ENCODE measurements around the gene TUFT1.

Gene TUFT1

DNA sequence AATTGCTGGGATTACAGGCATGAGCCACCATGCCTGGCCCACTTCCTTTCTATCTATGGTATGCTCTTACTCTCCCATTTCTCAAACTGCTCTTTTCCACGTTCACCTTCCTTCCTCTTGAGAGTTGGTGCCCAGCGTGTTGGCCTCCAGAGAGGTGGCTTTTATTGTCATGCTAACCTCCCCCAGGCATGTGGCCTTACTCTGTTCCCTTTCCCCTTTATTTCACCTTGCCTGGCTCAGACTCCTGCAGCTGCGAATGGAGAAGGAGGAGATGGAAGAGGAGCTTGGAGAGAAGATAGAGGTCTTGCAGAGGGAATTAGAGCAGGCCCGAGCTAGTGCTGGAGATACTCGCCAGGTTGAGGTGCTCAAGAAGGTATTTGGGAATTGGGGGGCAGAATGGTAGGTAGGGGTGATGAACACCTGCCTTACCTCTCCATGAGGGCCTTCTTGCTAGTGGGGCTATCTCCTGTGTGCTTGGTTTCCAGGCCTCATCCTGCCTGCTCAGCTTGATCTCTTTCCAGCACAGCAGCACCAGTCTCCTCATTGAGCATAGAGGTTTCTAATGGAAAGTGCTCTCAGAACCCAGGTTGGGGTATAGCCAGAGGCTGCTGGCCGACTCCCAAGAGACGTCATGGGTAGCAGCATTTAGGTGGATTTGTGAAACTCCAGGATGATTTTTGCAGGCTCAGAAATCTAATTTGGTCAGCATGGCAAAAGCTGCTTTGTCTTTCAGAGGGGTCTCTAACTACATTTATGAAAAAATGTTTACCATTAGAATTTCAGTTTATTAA lies 13.2 kb upstream of the TUFT1 start:
- TF ChIP-seq TCF12 (IDR thresholded peaks at IDR 0.05; ENCODE audit: low read depth) (no peak), CREB1 (IDR thresholded peaks at IDR 0.05; ENCODE audit: low read depth) (no peak), NFIC (IDR thresholded peaks at IDR 0.05) (no peak)
- TF ChIP-seq, protein P1, sequence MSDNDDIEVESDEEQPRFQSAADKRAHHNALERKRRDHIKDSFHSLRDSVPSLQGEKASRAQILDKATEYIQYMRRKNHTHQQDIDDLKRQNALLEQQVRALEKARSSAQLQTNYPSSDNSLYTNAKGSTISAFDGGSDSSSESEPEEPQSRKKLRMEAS (IDR thresholded peaks at IDR 0.05): no peak

DNA sequence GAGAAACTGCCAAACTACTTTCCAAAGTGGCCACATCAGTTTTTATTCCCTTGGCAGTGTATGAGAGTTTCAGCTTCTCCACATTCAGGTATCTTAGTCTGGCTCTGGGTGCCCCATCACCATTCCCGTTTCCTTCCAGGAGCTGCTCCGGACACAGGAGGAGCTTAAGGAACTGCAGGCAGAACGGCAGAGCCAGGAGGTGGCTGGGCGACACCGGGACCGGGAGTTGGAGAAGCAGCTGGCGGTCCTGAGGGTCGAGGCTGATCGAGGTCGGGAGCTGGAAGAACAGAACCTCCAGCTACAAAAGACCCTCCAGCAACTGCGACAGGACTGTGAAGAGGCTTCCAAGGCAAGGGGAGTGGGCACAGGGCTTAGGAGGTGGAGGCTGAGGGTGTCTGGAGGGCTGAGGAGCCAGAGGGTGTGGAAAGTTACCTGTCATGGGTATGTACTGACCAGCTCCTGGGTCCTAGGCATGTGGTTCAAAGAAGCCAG lies 10.9 kb upstream of the TUFT1 start:
- TF ChIP-seq TCF12 (IDR thresholded peaks at IDR 0.05; ENCODE audit: low read depth) (no peak), CREB1 (IDR thresholded peaks at IDR 0.05; ENCODE audit: low read depth) (no peak), TEAD4 (IDR thresholded peaks at IDR 0.05) (no peak), FOXM1 (IDR thresholded peaks at IDR 0.05; ENCODE audit: borderline replicate concordance, low read depth) (no peak), TAF1 (IDR thresholded peaks at IDR 0.05; ENCODE audit: low read depth) (no peak), CEBPB (IDR thresholded peaks at IDR 0.05) (no peak), EP300 (IDR thresholded peaks at IDR 0.05; ENCODE audit: borderline replicate concordance) (no peak), YY1 (IDR thresholded peaks at IDR 0.05; ENCODE audit: low read depth) (no peak), NFIC (IDR thresholded peaks at IDR 0.05) (no peak), ZBTB7A (IDR thresholded peaks at IDR 0.05; ENCODE audit: low read depth) (no peak), RAD21 (IDR thresholded peaks at IDR 0.05; ENCODE audit: low read depth) (no peak), EGR1 (IDR thresholded peaks at IDR 0.05) (no peak)
- TF ChIP-seq, protein P1 (IDR thresholded peaks at IDR 0.05): no peak
- TF ChIP-seq, protein P2, sequence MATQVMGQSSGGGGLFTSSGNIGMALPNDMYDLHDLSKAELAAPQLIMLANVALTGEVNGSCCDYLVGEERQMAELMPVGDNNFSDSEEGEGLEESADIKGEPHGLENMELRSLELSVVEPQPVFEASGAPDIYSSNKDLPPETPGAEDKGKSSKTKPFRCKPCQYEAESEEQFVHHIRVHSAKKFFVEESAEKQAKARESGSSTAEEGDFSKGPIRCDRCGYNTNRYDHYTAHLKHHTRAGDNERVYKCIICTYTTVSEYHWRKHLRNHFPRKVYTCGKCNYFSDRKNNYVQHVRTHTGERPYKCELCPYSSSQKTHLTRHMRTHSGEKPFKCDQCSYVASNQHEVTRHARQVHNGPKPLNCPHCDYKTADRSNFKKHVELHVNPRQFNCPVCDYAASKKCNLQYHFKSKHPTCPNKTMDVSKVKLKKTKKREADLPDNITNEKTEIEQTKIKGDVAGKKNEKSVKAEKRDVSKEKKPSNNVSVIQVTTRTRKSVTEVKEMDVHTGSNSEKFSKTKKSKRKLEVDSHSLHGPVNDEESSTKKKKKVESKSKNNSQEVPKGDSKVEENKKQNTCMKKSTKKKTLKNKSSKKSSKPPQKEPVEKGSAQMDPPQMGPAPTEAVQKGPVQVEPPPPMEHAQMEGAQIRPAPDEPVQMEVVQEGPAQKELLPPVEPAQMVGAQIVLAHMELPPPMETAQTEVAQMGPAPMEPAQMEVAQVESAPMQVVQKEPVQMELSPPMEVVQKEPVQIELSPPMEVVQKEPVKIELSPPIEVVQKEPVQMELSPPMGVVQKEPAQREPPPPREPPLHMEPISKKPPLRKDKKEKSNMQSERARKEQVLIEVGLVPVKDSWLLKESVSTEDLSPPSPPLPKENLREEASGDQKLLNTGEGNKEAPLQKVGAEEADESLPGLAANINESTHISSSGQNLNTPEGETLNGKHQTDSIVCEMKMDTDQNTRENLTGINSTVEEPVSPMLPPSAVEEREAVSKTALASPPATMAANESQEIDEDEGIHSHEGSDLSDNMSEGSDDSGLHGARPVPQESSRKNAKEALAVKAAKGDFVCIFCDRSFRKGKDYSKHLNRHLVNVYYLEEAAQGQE (IDR thresholded peaks at IDR 0.05; ENCODE audit: low read depth): no peak
- TF ChIP-seq, protein P3, sequence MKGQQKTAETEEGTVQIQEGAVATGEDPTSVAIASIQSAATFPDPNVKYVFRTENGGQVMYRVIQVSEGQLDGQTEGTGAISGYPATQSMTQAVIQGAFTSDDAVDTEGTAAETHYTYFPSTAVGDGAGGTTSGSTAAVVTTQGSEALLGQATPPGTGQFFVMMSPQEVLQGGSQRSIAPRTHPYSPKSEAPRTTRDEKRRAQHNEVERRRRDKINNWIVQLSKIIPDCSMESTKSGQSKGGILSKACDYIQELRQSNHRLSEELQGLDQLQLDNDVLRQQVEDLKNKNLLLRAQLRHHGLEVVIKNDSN (IDR thresholded peaks at IDR 0.05): no peak

DNA sequence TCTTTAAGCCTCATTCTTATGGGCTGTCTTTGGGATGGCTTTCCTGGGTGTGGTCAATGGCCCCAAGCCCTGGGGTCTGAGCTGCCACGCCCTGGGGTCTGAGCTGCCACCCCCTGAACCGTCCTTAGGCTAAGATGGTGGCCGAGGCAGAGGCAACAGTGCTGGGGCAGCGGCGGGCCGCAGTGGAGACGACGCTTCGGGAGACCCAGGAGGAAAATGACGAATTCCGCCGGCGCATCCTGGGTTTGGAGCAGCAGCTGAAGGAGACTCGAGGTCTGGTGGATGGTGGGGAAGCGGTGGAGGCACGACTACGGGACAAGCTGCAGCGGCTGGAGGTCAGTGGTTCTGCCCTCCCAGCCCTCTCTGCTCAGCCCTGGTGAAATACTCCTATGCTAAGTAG lies 10.3 kb upstream of the TUFT1 start:
- TF ChIP-seq NFIC (IDR thresholded peaks at IDR 0.05) (no peak), ZBTB7A (IDR thresholded peaks at IDR 0.05; ENCODE audit: low read depth) (no peak), YY1 (IDR thresholded peaks at IDR 0.05; ENCODE audit: low read depth) (no peak), FOXM1 (IDR thresholded peaks at IDR 0.05; ENCODE audit: borderline replicate concordance, low read depth) (no peak), TCF12 (IDR thresholded peaks at IDR 0.05; ENCODE audit: low read depth) (no peak)
- TF ChIP-seq, protein P3 (IDR thresholded peaks at IDR 0.05): no peak
- TF ChIP-seq, protein P1 (IDR thresholded peaks at IDR 0.05): no peak

DNA sequence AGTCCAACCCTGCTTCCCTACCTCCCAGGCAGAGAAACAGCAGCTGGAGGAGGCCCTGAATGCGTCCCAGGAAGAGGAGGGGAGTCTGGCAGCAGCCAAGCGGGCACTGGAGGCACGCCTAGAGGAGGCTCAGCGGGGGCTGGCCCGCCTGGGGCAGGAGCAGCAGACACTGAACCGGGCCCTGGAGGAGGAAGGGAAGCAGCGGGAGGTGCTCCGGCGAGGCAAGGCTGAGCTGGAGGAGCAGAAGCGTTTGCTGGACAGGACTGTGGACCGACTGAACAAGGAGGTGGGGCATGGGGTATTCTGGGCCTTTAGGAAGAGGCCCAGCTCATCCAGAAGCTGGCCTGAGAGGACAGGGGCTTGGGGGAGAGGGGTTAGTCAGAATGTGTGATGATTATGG lies 9.6 kb upstream of the TUFT1 start:
- TF ChIP-seq TCF12 (IDR thresholded peaks at IDR 0.05; ENCODE audit: low read depth) (0 out of 2 replicates have a peak, but pooled peaks have one; percentile 15), EGR1 (IDR thresholded peaks at IDR 0.05) (no peak)

DNA sequence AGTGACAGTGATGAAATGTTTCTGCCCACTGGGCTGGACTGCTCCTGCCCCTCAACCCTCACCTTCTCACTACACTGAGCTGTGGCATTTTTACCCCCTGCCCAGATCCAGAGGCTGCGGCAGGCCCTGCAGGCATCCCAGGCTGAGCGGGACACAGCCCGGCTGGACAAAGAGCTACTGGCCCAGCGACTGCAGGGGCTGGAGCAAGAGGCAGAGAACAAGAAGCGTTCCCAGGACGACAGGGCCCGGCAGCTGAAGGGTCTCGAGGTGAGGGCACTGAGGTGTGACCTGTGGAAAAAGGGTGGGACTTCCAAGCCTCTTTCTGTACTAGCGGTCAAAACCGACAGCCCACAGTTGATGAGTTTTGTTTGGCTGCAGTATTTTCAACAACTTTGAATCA lies 6.2 kb upstream of the TUFT1 start:
- TF ChIP-seq YY1 (IDR thresholded peaks at IDR 0.05; ENCODE audit: low read depth): no peak
- TF ChIP-seq FOXM1 (IDR thresholded peaks at IDR 0.05; ENCODE audit: borderline replicate concordance, low read depth): no peak
- TF ChIP-seq ZBTB7A (IDR thresholded peaks at IDR 0.05; ENCODE audit: low read depth): no peak
- no peak for TF ChIP-seq CREB1 (IDR thresholded peaks at IDR 0.05; ENCODE audit: low read depth)

DNA sequence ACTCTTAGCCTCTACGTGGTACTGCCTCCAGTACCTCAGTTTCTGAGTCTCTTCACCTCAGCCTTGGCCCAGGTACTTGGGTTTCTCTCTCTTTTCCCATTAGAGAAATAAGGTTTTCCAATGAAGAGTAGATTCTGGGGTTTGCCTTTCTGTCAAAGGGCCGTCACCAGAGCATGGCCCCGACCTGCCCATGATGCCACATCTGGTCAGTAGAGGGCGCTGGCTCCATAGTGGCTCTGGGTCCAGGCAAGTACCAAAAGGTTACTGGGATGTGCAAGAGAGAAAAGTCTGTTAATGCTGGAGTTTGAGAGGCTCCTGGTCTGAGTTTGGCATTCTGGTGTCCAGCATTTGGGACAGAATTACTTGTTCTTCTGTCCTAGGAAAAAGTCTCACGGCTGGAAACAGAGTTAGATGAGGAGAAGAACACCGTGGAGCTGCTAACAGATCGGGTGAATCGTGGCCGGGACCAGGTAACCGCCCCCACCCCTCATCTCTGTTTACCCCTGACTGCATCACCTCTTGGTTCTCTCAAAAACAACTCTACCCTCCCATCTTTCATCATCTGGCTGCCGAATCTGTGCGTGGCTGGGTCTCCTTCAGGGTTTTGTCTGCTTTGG lies 5.3 kb upstream of the TUFT1 start:
- TF ChIP-seq YY1 (IDR thresholded peaks at IDR 0.05; ENCODE audit: low read depth) (0 out of 2 replicates have a peak, but pooled peaks have one; percentile 43), RAD21 (IDR thresholded peaks at IDR 0.05; ENCODE audit: low read depth) (peak; percentile 93), TEAD4 (IDR thresholded peaks at IDR 0.05) (no peak), CEBPB (IDR thresholded peaks at IDR 0.05) (no peak)

DNA sequence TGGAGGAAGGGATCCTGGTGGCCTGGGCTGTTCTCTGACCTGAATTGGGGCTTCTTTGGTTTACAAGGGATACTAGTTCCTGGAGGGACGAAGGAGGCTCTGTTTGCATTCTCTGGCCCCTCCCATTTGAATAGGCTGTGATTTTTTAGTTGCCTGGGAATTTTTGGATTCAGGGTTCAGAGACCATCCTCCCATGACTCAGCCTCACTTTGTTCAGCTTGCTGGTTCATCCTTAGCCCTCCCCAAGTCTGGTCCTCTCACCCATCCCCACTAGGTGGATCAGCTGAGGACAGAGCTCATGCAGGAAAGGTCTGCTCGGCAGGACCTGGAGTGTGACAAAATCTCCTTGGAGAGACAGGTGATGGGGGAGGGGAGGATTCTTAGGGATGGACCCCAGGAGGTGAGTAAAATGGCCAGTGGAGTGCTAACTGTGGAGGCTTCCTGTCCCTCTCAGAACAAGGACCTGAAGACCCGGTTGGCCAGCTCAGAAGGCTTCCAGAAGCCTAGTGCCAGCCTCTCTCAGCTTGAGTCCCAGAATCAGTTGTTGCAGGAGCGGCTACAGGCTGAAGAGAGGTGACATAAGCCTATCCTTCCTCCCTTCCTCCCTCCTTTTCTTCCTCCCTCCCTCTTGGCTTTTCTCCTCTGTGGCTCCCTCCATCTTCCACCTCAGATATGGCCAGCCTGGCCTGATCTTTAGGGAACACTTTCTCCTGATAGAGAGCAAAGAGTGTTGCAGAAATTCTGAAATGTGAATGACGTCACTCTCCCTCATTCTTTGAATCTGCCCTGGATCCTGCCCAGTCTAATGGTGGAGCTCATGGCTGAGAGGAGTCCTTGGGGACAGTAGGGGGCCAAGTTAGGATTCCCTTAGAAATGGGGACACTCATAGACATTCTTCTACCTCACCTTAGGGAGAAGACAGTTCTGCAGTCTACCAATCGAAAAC lies 4.5 kb upstream of the TUFT1 start:
- TF ChIP-seq, protein P3 (IDR thresholded peaks at IDR 0.05): no peak
- no peak for TF ChIP-seq TAF1 (IDR thresholded peaks at IDR 0.05; ENCODE audit: low read depth)
- no peak for TF ChIP-seq CEBPB (IDR thresholded peaks at IDR 0.05)
- no peak for TF ChIP-seq EP300 (IDR thresholded peaks at IDR 0.05; ENCODE audit: borderline replicate concordance)
- TF ChIP-seq TEAD4 (IDR thresholded peaks at IDR 0.05): no peak
- TF ChIP-seq CREB1 (IDR thresholded peaks at IDR 0.05; ENCODE audit: low read depth): no peak
- TF ChIP-seq, protein P1 (IDR thresholded peaks at IDR 0.05): no peak

Measured in Ishikawa (cell line).